ENCODE measurements around the gene SMYD3.

Gene SMYD3

DNA sequence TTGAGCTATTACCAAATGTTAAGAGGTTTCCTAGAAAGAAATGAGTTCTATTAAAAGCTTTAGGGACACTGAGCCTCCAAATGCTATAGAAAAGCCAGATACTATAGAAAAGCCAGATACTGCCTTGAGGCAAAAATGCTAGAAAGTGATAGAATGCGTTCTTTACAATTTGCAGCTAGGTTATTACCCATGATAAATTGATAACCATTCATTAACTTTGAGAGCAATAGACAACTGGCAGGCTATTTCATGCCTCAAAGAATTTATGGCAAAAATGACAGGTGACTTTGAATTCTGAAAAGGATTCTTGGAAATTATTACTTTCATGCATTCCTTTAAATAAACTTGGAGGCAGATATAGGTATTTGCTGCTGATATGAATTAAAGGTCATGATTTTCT lies 51.6 kb downstream of the SMYD3 start:
- Histone ChIP-seq H3K27ac (ENCODE audit: low read depth, low read length) (no peak overlapping the region), H3K27me3 (ENCODE audit: control insufficient read depth in 1 of 2, insufficient read depth in 2 of 2, low read length in 2 of 2) (no peaks in the 10 kb centered on the region), H3K4me1 (ENCODE audit: insufficient read depth, low read length) (no peaks in the 10 kb centered on the region), H3K9ac (ENCODE audit: low read length) (no peak overlapping the region), H3K4me3 (ENCODE audit: low read depth in 1 of 2, low read length in 2 of 2) (no peak overlapping the region), H3K9me3 (ENCODE audit: low read length) (no peaks in the 10 kb centered on the region), H3K36me3 (ENCODE audit: insufficient read depth, low read length) (no peaks in the 10 kb centered on the region)

DNA sequence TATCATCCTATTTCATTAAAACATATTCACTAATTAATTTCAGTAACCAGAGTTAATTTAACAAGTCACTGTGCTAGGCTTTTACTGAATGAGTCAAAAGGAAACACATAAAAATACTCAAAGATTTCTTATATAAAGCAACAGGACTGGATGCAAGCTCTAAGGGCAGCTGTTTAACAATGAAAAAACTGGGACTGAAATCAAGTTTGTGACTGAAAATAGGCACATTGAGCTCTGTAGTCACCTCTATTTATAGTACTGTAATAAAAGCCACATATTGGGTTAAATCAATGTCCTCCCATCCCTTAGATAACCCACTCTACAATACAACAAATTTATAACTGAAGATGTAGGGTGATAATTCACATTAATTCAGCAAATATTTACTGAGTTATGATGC lies 52.4 kb downstream of the SMYD3 start:
- H3K9ac ChIP-seq (ENCODE audit: low read length), result no peak overlapping the region
- H3K9me3 ChIP-seq (ENCODE audit: low read length), result no peaks in the 10 kb centered on the region
- H3K36me3 ChIP-seq (ENCODE audit: insufficient read depth, low read length), result no peaks in the 10 kb centered on the region
- no peaks in the 10 kb centered on the region for H3K4me1 ChIP-seq (ENCODE audit: insufficient read depth, low read length)
- no peak overlapping the region for H3K27ac ChIP-seq (ENCODE audit: low read depth, low read length)
- H3K4me3 ChIP-seq (ENCODE audit: low read depth in 1 of 2, low read length in 2 of 2), result no peak overlapping the region
- no peaks in the 10 kb centered on the region for H3K27me3 ChIP-seq (ENCODE audit: control insufficient read depth in 1 of 2, insufficient read depth in 2 of 2, low read length in 2 of 2)

DNA sequence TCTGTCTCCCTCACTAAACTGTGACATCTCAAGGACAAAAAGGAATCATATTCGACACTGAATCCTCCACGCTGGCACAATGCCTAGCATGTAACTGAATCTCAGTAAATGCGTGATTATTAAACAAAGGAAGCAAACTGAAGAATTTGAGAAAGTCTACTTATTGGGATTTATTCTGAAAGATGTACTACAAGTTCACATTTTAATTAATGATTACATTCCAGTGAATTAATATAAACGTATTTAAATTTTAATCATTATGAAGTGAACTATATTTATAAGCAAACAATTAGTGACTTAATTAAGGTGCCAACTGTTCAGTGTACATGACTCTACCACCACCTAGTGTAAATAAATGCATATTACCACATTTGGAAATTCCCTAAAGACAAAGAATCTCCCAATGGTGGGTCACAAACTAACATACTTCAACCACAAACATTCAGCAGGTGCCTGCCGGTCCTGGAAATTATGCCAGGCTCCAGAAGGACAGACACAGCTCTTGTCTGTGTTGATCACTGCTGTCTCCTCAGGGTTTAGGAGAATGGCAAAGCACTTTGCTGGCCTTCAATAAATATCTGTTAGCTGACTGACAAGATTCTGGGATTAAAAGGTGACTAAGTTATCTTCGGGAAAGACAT lies 56.3 kb downstream of the SMYD3 start:
- no peaks in the 10 kb centered on the region for H3K9me3 ChIP-seq (ENCODE audit: low read length)
- no peak overlapping the region for H3K27ac ChIP-seq (ENCODE audit: low read depth, low read length)
- no peaks in the 10 kb centered on the region for H3K36me3 ChIP-seq (ENCODE audit: insufficient read depth, low read length)
- H3K4me1 ChIP-seq (ENCODE audit: insufficient read depth, low read length), result no peaks in the 10 kb centered on the region
- H3K9ac ChIP-seq (ENCODE audit: low read length), result no peak overlapping the region
- no peaks in the 10 kb centered on the region for H3K27me3 ChIP-seq (ENCODE audit: control insufficient read depth in 1 of 2, insufficient read depth in 2 of 2, low read length in 2 of 2)
- H3K4me3 ChIP-seq (ENCODE audit: low read depth in 1 of 2, low read length in 2 of 2), result no peak overlapping the region

DNA sequence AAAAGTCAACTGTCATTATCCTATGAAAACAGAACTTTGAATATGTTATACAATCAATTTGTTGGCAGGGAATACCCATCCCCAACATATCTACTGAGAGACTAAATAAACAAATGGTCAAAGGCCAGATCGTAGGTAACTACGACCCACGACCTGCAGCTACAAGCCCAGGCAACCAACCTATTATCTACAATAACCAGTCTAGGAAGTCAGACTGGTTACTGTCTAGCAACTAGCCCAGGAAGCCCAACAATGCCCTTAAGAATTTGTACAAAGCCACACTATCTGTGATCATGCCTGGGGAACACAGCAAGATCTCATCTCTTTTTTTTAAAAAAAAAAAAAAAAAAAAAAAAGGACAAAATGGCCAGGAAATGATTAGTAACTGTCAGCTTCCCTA lies 58.7 kb downstream of the SMYD3 start:
- H3K36me3 ChIP-seq (ENCODE audit: insufficient read depth, low read length), result no peaks in the 10 kb centered on the region
- no peak overlapping the region for H3K27ac ChIP-seq (ENCODE audit: low read depth, low read length)
- H3K4me3 ChIP-seq (ENCODE audit: low read depth in 1 of 2, low read length in 2 of 2), result no peak overlapping the region
- H3K27me3 ChIP-seq (ENCODE audit: control insufficient read depth in 1 of 2, insufficient read depth in 2 of 2, low read length in 2 of 2), result no peaks in the 10 kb centered on the region
- H3K9me3 ChIP-seq (ENCODE audit: low read length), result no peaks in the 10 kb centered on the region
- no peak overlapping the region for H3K9ac ChIP-seq (ENCODE audit: low read length)
- H3K4me1 ChIP-seq (ENCODE audit: insufficient read depth, low read length), result no peaks in the 10 kb centered on the region

DNA sequence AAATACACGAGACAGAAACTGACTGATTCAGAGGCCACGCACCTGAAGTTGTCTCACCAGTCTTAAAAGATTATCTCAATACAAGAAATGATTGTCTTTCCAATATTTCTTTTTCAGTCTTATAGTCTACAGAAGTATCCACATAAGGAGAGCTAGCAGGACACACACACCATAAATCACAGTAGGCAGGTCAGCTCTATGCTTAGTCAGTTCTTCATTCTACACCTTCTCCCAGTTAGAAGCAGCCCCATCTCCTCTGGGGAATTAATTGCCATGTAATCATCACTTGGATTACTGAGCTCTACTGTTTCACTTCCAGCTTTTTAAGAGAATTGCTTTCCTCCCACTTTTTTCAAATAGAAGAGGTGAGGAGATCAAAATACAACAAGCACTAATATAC lies 59.6 kb downstream of the SMYD3 start:
- Histone ChIP-seq H3K4me3 (ENCODE audit: low read depth in 1 of 2, low read length in 2 of 2) (no peak overlapping the region), H3K4me1 (ENCODE audit: insufficient read depth, low read length) (no peaks in the 10 kb centered on the region), H3K27ac (ENCODE audit: low read depth, low read length) (no peak overlapping the region), H3K36me3 (ENCODE audit: insufficient read depth, low read length) (no peaks in the 10 kb centered on the region), H3K9ac (ENCODE audit: low read length) (no peak overlapping the region), H3K9me3 (ENCODE audit: low read length) (no peaks in the 10 kb centered on the region), H3K27me3 (ENCODE audit: control insufficient read depth in 1 of 2, insufficient read depth in 2 of 2, low read length in 2 of 2) (no peaks in the 10 kb centered on the region)

DNA sequence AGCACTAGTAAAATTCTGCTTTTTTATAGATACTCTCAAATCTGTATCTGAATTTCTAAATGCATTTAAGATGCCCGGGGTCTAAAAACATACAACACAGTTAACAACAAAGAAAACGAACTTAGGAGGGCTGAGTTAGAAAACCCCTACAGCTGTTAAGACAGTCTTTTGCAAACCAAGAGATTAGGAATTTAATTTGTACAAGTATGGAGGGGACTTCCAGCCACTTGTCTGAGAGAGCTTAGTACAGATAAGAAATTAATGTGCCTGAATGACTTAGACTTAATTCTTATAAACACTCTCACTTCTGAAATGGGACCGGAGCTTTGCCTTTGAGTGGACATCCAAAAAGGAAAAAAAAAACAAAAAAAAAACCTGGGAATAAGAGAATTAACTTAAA lies 61.6 kb downstream of the SMYD3 start:
- Histone ChIP-seq H3K4me3 (ENCODE audit: low read depth in 1 of 2, low read length in 2 of 2) (no peak overlapping the region), H3K27me3 (ENCODE audit: control insufficient read depth in 1 of 2, insufficient read depth in 2 of 2, low read length in 2 of 2) (no peaks in the 10 kb centered on the region), H3K4me1 (ENCODE audit: insufficient read depth, low read length) (no peaks in the 10 kb centered on the region), H3K27ac (ENCODE audit: low read depth, low read length) (no peak overlapping the region), H3K36me3 (ENCODE audit: insufficient read depth, low read length) (no peaks in the 10 kb centered on the region), H3K9ac (ENCODE audit: low read length) (no peak overlapping the region), H3K9me3 (ENCODE audit: low read length) (no peaks in the 10 kb centered on the region)

DNA sequence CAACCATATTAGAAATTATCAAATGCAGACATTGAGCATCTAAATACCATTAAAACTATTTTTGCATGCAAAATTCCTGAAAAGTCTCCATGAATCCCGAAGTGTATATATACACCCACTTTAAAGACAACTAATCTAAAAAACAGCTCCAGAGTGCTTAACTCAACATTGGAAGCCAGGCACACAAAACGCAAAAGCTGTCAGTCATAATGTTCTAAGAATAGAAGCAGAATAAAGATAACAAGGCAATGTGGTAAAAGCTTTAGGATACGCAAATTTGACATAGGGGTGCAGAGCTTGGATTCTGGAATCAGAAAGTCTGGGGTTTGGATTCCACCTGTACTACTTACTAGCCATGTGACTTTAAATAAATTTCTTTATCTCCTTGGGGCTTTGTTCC lies 62.5 kb downstream of the SMYD3 start:
- H3K36me3 ChIP-seq (ENCODE audit: insufficient read depth, low read length), result no peaks in the 10 kb centered on the region
- no peaks in the 10 kb centered on the region for H3K4me1 ChIP-seq (ENCODE audit: insufficient read depth, low read length)
- no peak overlapping the region for H3K4me3 ChIP-seq (ENCODE audit: low read depth in 1 of 2, low read length in 2 of 2)
- no peak overlapping the region for H3K27ac ChIP-seq (ENCODE audit: low read depth, low read length)
- no peaks in the 10 kb centered on the region for H3K9me3 ChIP-seq (ENCODE audit: low read length)
- no peak overlapping the region for H3K9ac ChIP-seq (ENCODE audit: low read length)
- no peaks in the 10 kb centered on the region for H3K27me3 ChIP-seq (ENCODE audit: control insufficient read depth in 1 of 2, insufficient read depth in 2 of 2, low read length in 2 of 2)

DNA sequence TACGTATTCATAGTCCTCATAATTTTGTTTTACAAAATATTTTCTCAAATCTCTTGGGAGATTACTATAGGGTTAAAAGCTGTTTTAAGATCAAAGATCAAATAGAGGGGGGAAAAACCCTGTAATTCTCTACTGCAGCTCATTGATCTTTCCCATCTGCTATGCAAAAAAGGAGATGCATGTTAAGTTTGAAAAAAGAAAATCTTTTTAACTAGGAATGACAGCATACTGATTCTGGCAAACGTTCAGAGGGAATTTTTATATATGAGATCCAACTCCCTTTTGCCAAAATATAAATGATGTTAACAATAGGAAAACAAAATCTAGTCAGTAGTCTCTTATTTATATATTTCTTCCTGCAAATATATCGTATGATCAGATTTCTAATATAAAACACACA lies 69.1 kb downstream of the SMYD3 start:
- no peaks in the 10 kb centered on the region for H3K27me3 ChIP-seq (ENCODE audit: control insufficient read depth in 1 of 2, insufficient read depth in 2 of 2, low read length in 2 of 2)
- no peak overlapping the region for H3K4me3 ChIP-seq (ENCODE audit: low read depth in 1 of 2, low read length in 2 of 2)

DNA sequence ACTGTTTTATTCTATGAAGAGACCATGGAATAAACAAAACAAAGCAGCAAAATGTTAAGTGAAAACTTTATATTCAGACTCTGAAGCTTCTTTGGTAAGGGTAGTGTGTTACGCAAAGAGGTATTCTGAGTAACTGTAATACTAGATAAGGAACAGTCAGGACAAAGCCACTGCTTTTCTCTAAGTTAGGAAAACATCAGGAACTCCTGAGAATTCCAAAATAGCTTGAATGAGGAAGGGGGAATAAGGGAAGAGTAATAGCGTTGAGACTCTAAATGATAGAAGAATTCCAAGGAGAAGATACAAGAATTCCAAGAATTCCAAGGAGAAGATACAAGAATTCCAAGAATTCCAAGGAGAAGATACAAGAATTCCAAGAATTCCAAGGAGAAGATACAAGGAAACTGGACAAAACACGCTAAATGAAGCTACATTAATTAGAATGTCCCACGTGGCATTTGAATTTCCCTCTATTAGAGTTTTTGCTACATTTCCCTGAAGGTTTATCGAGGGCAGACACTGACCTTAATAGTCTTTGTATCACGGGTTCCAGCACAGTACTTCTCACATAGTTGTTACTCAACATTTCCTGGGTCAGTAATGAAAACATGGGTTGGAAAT lies 71.5 kb downstream of the SMYD3 start:
- Histone ChIP-seq H3K27ac (ENCODE audit: low read depth, low read length) (no peak overlapping the region), H3K9me3 (ENCODE audit: low read length) (no peaks in the 10 kb centered on the region), H3K4me1 (ENCODE audit: insufficient read depth, low read length) (no peaks in the 10 kb centered on the region), H3K4me3 (ENCODE audit: low read depth in 1 of 2, low read length in 2 of 2) (no peak overlapping the region), H3K27me3 (ENCODE audit: control insufficient read depth in 1 of 2, insufficient read depth in 2 of 2, low read length in 2 of 2) (no peaks in the 10 kb centered on the region), H3K36me3 (ENCODE audit: insufficient read depth, low read length) (no peaks in the 10 kb centered on the region), H3K9ac (ENCODE audit: low read length) (no peak overlapping the region)

More for the DNA sequence above, 69.1 kb downstream of the SMYD3 start:
- Histone ChIP-seq H3K9ac (ENCODE audit: low read length) (no peak overlapping the region), H3K4me1 (ENCODE audit: insufficient read depth, low read length) (no peaks in the 10 kb centered on the region), H3K36me3 (ENCODE audit: insufficient read depth, low read length) (no peaks in the 10 kb centered on the region), H3K9me3 (ENCODE audit: low read length) (no peaks in the 10 kb centered on the region), H3K27ac (ENCODE audit: low read depth, low read length) (no peak overlapping the region)

DNA sequence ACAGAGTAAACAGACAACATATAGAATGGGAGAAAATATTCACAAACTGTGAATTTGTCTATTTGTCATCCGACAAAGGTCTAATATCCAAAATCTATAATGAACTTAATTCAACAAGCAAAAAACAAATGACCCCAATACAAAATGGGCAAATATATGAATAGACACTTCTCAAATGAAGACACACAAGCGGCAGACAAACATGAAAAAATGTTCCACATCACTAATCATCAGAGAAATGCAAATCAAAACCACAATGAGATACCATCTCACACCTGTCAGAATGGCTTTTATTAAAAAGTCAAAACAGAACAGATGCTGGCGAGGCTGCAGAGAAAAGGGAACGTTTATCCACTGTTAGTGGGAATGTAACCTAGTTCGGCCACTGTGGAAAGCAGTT lies 72.7 kb downstream of the SMYD3 start:
- H3K36me3 ChIP-seq (ENCODE audit: insufficient read depth, low read length), result no peaks in the 10 kb centered on the region
- no peaks in the 10 kb centered on the region for H3K27me3 ChIP-seq (ENCODE audit: control insufficient read depth in 1 of 2, insufficient read depth in 2 of 2, low read length in 2 of 2)
- H3K4me1 ChIP-seq (ENCODE audit: insufficient read depth, low read length), result no peaks in the 10 kb centered on the region
- no peaks in the 10 kb centered on the region for H3K9me3 ChIP-seq (ENCODE audit: low read length)
- H3K27ac ChIP-seq (ENCODE audit: low read depth, low read length), result no peak overlapping the region
- H3K4me3 ChIP-seq (ENCODE audit: low read depth in 1 of 2, low read length in 2 of 2), result no peak overlapping the region
- H3K9ac ChIP-seq (ENCODE audit: low read length), result no peak overlapping the region

DNA sequence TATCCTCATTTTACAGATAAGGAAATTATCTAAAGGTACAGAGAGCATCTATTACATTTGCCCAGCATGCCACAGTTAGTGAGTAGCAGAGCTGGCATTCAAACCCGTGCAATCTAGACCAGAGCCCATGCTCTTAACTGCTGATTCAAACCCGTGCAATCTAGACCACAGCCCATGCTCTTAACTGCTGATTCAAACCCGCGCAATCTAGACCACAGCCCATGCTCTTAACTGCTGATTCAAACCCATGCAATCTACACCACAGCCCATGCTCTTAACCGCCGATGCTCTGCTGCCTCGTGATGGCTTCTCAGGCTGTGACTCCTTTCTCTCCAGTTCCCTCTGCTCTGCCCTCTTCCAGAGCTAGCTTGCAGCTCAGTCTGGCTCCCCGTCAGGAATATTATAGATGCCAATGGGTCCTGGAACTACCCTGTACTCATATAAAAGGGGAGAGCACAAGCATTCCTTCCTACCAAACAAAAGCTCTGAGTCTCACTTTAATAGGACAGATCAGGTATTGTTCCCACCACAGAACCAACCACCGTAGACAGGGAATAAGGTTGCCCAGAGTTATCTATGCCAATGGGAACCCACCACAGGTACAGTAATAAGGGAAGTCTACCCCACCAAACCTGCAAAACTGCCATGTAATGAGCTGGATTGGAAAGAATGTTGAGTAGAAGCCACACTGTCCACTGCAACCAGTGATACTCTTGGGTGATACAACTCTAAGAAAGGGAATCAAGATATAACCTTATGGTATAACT lies 78.4 kb downstream of the SMYD3 start:
- Histone ChIP-seq H3K4me3 (ENCODE audit: low read depth in 1 of 2, low read length in 2 of 2) (no peak overlapping the region), H3K4me1 (ENCODE audit: insufficient read depth, low read length) (no peaks in the 10 kb centered on the region), H3K9me3 (ENCODE audit: low read length) (no peaks in the 10 kb centered on the region), H3K9ac (ENCODE audit: low read length) (no peak overlapping the region), H3K27ac (ENCODE audit: low read depth, low read length) (no peak overlapping the region), H3K27me3 (ENCODE audit: control insufficient read depth in 1 of 2, insufficient read depth in 2 of 2, low read length in 2 of 2) (no peaks in the 10 kb centered on the region), H3K36me3 (ENCODE audit: insufficient read depth, low read length) (no peaks in the 10 kb centered on the region)
